ENCODE data around the gene EEF2KMT. TPM values are rescaled to one million over a fixed set of nuclear protein-coding genes. Genes with fewer than 3 reads are reported as not detected.

EEF2KMT gene
- total and polyA plus RNA-seq, 2 of the 13 experiments (the other 11 are each of a cell fraction or from before 2014, with no cell fraction given): 10.7 to 26.9 TPM

GRCh38 chr16:5143761-5144620, 46.4 kb upstream of the EEF2KMT start (continued):
- TF ChIP-seq ZNF12 (CRISPR knock-in tag; IDR thresholded peaks at IDR 0.05): peak; percentile 87; the same call in 1 of the 2 replicates
- TF ChIP-seq ONECUT2 (CRISPR knock-in tag; IDR thresholded peaks at IDR 0.05): no peak
- TF ChIP-seq ZBTB7B (CRISPR knock-in tag; IDR thresholded peaks at IDR 0.05): no peak; the same call in 1 of the 2 replicates
- TF ChIP-seq, protein P1, sequence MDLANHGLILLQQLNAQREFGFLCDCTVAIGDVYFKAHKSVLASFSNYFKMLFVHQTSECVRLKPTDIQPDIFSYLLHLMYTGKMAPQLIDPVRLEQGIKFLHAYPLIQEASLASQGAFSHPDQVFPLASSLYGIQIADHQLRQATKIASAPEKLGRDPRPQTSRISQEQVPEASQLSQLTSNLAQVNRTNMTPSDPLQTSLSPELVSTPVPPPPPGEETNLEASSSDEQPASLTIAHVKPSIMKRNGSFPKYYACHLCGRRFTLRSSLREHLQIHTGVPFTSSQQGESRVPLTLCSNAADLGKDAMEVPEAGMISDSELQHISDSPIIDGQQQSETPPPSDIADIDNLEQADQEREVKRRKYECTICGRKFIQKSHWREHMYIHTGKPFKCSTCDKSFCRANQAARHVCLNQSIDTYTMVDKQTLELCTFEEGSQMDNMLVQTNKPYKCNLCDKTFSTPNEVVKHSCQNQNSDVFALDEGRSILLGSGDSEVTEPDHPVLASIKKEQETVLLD (CRISPR knock-in tag; IDR thresholded peaks at IDR 0.05; ENCODE audit: low read depth): no peak
- no peak for TF ChIP-seq ZNF142 (CRISPR knock-in tag; IDR thresholded peaks at IDR 0.05)
- TF ChIP-seq ZNF7 (CRISPR knock-in tag; IDR thresholded peaks at IDR 0.05): peak; percentile 96
- no peak for TF ChIP-seq ZNF703 (CRISPR knock-in tag; IDR thresholded peaks at IDR 0.05; ENCODE audit: borderline replicate concordance)
- peak; percentile 89 for TF ChIP-seq SOX13 (IDR thresholded peaks at IDR 0.05)
- peak in 1 of 2 experiments; percentile 94; a peak in 3 of 4 replicates for TF ChIP-seq SOX13 (CRISPR knock-in tag; conservative IDR thresholded peaks at IDR 0.05 in 1 of 2, IDR thresholded peaks at IDR 0.05 in 1 of 2)
- peak; percentile 28; the same call in 1 of the 2 replicates for TF ChIP-seq ZNF350 (CRISPR knock-in tag; IDR thresholded peaks at IDR 0.05; ENCODE audit: borderline replicate concordance, low read depth)
- TF ChIP-seq CBX5 (CRISPR knock-in tag; IDR thresholded peaks at IDR 0.05; ENCODE audit: borderline replicate concordance): peak; percentile 41; the same call in 1 of the 2 replicates
- no peak for TF ChIP-seq ATM (IDR thresholded peaks at IDR 0.05; ENCODE audit: borderline replicate concordance)
- TF ChIP-seq FIP1L1 (IDR thresholded peaks at IDR 0.05; ENCODE audit: borderline replicate concordance, insufficient read depth, low read depth, low read length): no peak
- TF ChIP-seq ZNF672 (CRISPR knock-in tag; IDR thresholded peaks at IDR 0.05): no peak
- TF ChIP-seq PHB2 (IDR thresholded peaks at IDR 0.05; ENCODE audit: partially characterized antibody): no peak
- TF ChIP-seq NCOA1 (CRISPR knock-in tag; IDR thresholded peaks at IDR 0.05): no peak
- no peak for TF ChIP-seq ZNF547 (CRISPR knock-in tag; IDR thresholded peaks at IDR 0.05)
- TF ChIP-seq SP5 (CRISPR knock-in tag; IDR thresholded peaks at IDR 0.05; ENCODE audit: borderline replicate concordance, low read depth): peak; percentile 33; the same call in 1 of the 2 replicates
- no peak for TF ChIP-seq ZNF180 (CRISPR knock-in tag; IDR thresholded peaks at IDR 0.05; ENCODE audit: borderline replicate concordance, low read depth)
- TF ChIP-seq, protein P2, sequence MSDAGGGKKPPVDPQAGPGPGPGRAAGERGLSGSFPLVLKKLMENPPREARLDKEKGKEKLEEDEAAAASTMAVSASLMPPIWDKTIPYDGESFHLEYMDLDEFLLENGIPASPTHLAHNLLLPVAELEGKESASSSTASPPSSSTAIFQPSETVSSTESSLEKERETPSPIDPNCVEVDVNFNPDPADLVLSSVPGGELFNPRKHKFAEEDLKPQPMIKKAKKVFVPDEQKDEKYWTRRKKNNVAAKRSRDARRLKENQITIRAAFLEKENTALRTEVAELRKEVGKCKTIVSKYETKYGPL (CRISPR knock-in tag; IDR thresholded peaks at IDR 0.05): no peak
- no peak for TF ChIP-seq ZNF251 (CRISPR knock-in tag; IDR thresholded peaks at IDR 0.05)
- TF ChIP-seq NFE2L1 (CRISPR knock-in tag; IDR thresholded peaks at IDR 0.05; ENCODE audit: borderline replicate concordance): no peak
